GM23338 (cell line): ENCODE results near the gene GFI1B. TPM values are rescaled to one million over a fixed set of nuclear protein-coding genes. Genes with fewer than 3 reads are reported as not detected.

Experiments used
- CREB1 ChIP-seq: fragments of 250-450 bp; sonication (Bioruptor Pico); IDR thresholded peaks from 2 replicates; pipeline ENCODE4 v1.5.0; 2020; ENCODE audit warnings: low read depth, mild to moderate bottlenecking, moderate library complexity
- JUNB ChIP-seq: IDR thresholded peaks from one replicate; pipeline ENCODE4 v1.6.1; 2016; ENCODE audit warnings: antibody characterized with exemption; ENCODE audit not compliant: unreplicated experiment
- NANOG ChIP-seq: IDR thresholded peaks from 2 replicates; pipeline ENCODE4 v1.6.1; 2016; ENCODE audit warnings: antibody characterized with exemption, borderline replicate concordance
- POLR2AphosphoS5 ChIP-seq: IDR thresholded peaks from 2 replicates; pipeline ENCODE4 v1.6.1; 2016; ENCODE audit warnings: antibody characterized with exemption, low read depth
- REST ChIP-seq: IDR thresholded peaks from one replicate; pipeline ENCODE4 v1.6.1; 2018; ENCODE audit warnings: antibody characterized with exemption; ENCODE audit not compliant: unreplicated experiment
- STAT1 ChIP-seq: IDR thresholded peaks from one replicate; pipeline ENCODE4 v1.6.1; 2016; ENCODE audit warnings: antibody characterized with exemption; ENCODE audit not compliant: unreplicated experiment
- ZNF331 ChIP-seq: fragments of 250-450 bp; sonication (Bioruptor Pico); IDR thresholded peaks from 2 replicates; pipeline ENCODE4 v1.5.0; 2020; ENCODE audit warnings: low read depth, mild to moderate bottlenecking, moderate library complexity
- ZNF462 ChIP-seq: fragments of 250-450 bp; sonication (Bioruptor Pico); IDR thresholded peaks from 2 replicates; pipeline ENCODE4 v1.5.0; 2020; ENCODE audit warnings: mild to moderate bottlenecking, moderate library complexity
- polyA plus RNA-seq: library from polyadenylated mRNA; unstranded; fragments of >200 nt; fragmentation: Nextera tagmentation; extraction: Ambion mirVana; gene quantifications from 2 replicates; pipeline ENCODE4 v1.2.1, GENCODE V29; 2016
- total RNA-seq: library from RNA; depleted of rRNA; stranded (reverse); fragments of >200 nt; shearing (Covaris generic); gene quantifications from 2 replicates; pipeline ENCODE4 v1.2.3, GENCODE V29; 2014

Gene GFI1B
- total and polyA plus RNA-seq, 2 experiments from 2014 or later = 0.38 TPM; not detected in 1

- no peak for TF ChIP-seq ZNF462
- no peak for TF ChIP-seq ZNF331 (CRISPR knock-in tag)
- TF ChIP-seq STAT1 = no peak
- TF ChIP-seq REST = no peak
- TF ChIP-seq JUNB = no peak
- no peak for TF ChIP-seq CREB1
- TF ChIP-seq POLR2AphosphoS5 = no peak
- no peak for TF ChIP-seq NANOG
Measured at GRCh38 chr9:133002147-133003070, 23.9 kb downstream of the GFI1B start (continued).
